ENCODE results near the gene BCR.

- TF ChIP-seq CTCF (IDR thresholded peaks at IDR 0.05 in 8 of 11, conservative IDR thresholded peaks at IDR 0.05 in 3 of 11) (no peak), POLR2A (IDR thresholded peaks at IDR 0.05) (no peak), POLR2AphosphoS5 (IDR thresholded peaks at IDR 0.05) (no peak)
Observed at GRCh38 chr22:23161029-23161428, 19.3 kb upstream of the BCR start.
